HG03060 (cell line): ENCODE measurements around the gene MICOS13.

Source experiments
- ATAC-seq: cut with Tn5 transposase; IDR thresholded peaks from one replicate; pipeline ENCODE4 v1.9.1; 2021; ENCODE audit warnings: low read depth, moderate number of reproducible peaks; ENCODE audit not compliant: unreplicated experiment

The MICOS13 gene

DNA sequence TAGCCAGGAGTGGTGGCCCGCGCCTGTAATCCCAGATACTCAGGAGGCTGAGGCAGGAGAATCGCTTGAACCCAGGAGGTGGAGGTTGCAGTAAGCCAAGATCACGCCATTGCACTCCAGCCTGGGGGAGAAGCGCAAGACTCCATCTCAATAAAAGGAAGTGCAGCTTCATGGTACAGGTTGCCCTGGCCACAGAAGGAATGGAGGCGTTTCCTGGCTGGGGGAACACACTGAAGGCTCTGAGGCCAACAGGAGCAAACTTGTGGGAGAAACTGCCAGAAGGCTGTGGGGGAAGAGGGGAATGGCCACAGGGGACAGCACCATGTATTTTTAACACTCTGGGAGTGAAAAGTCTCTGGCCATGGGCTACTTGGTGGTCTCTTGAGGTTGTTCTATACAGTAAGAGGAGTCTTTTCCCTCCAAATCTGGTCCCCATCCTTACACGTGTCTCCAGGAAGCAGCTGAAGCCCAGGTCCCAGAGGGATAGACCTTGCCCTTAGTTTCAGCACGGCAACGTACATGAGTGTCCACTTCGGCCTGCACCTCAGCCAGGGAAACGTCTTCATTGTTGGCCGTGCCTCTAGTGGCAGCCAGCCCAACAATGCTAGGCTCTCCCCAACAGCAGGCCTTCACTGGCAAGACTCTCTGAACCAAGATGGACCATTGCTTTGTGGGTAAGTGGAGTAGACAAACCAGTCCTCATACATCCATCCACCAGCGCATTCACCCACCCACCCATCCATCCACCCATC lies 7.4 kb downstream of the MICOS13 start:
- no peak for ATAC-seq

DNA sequence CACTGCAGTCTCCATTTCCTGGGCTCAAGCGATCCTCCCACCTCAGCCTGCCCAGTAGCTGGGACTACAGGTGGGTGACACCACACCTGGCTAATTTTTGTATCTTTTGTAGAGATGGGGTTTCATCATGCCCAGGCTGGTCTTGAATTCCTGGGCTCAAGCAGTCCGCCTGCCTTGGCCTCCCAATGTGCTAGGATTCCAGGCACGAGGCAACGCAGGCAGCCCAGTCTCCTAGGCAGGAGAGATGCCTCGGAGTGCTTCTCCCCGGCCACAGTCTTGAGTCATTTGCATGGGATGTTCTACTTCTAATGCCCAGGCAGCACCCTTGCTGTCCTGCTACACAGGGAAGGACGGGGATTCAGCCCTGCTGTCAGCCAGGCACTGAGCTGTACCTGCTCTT lies 8.7 kb downstream of the MICOS13 start:
- no peak for ATAC-seq

DNA sequence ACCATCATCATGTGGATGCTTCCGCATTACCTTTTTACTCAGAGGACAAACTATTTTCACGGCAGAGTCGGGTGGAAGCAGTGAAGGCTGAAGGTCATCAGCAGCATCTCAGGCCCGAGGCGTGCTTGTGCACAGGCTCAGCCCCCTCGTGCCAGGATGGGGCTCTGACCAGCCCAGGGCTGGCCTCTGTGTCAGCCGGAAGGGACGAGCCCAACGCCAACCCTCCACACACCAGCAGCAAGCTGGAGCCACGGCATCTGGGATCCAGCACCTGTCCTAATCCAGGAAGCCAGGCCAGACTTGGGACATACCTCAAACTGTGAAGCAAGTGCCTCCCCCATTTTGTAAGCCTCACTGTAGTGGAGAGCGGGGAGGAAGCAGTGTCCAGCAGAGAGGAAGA lies 11.1 kb downstream of the MICOS13 start:
- ATAC-seq: no peak

DNA sequence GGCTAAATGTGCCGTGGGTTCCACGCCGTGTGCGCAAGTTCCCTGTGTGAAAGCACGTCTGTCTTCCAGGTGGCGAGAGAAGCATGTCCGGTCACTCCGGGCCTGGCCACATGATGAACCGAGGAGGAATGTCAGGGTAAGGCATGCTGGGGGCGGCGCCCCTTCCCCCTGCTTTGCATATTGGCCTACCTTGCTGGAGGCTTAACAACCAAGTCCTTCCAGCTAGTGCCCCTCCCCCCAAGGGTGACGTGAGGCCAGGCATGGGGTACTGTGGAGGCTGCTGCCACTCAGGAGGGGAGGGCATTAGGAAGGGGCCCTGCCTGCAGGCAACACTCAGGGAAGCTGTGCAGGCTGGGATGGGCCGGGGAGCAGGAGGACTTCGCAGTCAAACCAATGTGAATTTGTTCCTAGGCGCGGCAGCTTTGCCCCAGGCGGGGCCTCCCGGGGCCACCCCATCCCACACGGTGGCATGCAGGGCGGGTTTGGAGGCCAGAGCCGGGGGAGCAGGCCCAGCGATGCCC lies 12.5 kb downstream of the MICOS13 start:
- ATAC-seq: no peak

DNA sequence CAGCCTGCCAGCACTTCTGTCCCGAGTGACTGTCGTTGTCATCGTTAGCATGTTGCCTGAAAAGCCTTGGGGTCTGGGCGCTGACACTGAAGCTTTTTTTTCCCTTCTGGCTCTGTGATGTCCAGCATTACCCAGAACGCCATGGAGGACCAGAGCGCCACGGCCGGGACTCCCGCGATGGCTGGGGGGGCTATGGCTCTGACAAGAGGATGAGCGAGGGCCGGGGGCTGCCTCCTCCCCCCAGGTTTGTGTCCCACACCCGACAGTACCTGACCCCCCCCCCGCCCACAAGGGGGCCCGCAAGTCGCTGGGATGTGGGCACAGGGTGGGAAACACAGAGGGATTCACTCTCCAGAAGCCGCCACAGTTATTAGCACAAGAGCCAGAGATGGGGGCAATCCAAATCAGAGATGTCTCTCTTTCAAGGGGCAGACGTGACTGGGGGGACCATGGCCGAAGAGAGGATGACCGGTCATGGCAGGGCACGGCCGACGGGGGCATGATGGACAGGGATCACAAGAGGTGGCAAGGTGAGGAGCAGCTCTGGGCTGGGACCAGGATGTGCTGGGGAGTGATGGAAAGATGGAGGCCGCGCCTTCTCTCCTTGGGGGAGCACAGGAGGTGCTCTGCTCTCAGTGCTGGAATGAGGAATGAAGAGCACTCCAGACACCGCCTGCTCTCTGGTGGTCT lies 13.2 kb downstream of the MICOS13 start:
- ATAC-seq: no peak

DNA sequence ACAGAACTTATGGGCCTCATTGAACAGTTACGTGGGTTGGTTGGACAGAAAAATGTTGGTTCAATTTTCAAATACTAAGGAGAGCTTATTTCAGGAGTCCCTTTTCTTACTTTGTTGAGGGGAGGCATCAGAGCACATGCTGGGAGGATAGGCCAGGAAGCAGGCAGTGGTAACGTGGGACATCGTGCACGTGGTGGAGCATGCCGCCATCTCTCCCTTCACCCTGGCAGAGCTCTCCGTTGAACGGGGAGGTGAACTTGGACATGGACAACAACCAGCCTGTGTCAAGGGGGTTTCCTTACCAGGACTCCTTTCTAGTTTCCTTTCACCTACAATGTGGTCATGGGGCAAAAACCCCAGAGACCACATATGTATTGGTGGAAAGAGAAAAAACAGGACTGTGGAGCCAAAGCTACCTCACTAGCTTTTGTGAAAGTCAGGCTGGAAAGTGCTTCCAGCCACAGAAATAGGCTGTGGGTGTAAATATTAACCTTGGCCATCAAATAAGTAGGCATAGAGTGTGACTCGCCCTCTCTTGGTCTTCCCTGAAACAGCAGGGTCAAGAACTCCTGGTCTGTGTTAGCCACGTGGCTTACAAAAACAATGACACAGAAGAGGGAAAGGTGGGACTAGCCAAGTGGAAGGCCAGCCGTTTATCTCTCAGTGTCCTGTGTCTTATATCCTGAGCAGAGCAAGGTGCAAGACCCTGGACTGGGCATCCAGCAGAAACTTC lies 14.4 kb downstream of the MICOS13 start:
- no peak for ATAC-seq

DNA sequence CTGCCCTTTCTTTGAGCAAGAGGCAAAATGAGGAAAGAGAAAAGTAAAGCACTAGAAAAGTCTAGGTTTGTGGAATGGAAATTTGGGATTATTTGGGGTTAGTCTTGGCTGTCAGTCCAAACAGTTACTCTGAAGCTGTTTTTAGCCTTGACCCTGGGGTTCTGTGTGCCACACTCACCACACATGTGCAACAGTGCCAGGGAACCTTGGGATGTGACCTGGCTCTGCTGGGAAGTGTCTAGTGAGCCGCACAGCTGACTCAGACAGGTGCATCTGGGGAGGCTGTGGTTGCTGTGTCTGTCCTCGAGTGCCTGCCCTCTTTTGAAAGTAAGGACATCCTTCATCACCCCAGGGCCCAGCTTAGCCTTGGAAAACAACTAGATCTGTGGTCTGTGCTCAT lies 15.8 kb downstream of the MICOS13 start:
- ATAC-seq: no peak

DNA sequence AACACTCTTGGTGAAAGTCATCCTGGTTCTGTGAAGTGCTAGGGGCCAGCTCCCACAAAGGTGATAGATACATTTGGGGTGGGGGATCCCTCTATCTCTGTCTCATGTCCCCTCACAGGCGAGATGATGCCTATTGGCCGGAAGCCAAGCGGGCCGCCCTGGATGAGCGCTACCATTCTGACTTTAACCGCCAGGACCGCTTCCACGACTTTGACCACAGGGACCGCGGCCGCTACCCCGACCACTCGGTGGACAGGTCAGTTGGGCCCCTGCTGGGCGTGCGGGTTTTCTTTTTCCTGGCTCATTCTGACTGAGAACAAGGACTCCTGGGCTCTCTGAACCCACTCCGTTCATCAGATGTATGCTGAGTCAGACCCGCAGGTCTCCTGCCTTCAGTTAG lies 16.4 kb downstream of the MICOS13 start:
- ATAC-seq: no peak

DNA sequence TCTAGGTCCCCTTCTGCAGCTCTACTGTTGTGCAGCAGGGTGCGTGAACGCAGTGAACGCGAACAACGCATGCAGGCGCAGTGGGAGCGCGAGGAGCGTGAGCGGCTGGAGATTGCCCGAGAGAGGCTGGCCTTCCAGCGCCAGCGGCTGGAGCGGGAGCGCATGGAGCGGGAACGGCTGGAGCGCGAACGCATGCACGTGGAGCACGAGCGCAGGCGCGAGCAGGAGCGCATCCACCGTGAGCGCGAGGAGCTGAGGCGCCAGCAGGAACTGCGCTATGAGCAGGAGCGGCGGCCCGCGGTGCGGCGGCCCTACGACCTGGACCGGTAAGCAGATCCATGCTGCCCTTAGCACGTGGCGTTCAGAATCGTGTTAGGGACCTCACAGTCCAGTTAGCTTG lies 18.8 kb downstream of the MICOS13 start:
- ATAC-seq: no peak

DNA sequence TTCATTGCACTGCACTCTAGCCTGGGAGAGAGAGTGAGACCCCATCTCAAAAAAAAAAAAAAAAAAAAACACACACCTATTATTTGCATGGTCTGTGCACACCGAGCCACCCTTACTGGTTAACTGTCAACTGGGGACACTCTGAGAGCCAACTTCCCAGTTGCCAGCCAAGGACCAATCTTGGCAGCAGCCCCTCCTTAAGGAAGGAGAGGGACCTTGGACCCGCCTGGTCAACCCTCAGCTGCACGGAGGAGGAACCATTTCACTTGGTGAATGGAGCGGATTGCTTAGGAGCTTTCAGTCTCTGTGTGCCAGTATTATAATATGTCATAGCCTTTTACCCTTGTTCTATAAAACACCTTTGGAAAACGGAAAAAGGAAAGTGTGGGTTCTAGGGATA lies 24.9 kb downstream of the MICOS13 start:
- no peak for ATAC-seq

DNA sequence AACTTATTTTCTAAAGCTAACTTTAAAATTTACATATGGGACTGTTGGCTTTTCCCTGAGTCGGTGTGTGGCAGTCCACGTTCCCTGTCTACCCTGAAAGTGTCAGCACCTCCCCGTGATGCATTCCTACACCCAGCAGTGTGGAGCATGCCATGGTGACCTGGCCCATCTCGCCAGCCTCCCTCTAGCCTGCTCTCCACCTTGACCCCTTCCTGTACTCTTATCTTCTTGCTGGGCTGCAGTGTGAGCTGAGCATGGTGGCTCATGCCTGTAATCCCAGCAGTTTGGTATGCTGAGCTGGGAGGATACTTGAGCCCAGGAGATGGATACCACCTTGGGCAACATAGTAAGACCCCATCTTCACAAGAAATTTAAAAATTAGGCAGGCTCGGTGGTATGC lies 25.4 kb downstream of the MICOS13 start:
- ATAC-seq: no peak

DNA sequence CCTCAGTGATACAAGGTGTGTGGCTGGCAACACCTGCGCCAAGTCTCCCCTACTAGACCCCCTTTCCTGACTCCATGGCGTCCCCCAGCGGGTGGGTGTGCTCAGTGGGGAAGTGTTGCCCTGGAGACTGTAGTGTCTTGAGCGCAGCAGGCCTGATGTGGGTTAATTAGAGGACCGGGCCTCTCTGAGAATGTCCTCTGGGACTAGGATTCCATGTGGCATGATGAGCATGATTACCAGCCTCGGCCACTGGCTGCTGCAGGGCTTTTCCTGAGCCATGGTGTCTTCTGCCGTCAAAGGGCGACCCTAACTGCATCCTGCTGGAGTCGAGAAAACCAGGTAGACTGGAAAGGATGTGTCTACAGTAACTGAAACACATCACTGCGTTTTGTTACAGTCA lies 28.1 kb downstream of the MICOS13 start:
- no peak for ATAC-seq

DNA sequence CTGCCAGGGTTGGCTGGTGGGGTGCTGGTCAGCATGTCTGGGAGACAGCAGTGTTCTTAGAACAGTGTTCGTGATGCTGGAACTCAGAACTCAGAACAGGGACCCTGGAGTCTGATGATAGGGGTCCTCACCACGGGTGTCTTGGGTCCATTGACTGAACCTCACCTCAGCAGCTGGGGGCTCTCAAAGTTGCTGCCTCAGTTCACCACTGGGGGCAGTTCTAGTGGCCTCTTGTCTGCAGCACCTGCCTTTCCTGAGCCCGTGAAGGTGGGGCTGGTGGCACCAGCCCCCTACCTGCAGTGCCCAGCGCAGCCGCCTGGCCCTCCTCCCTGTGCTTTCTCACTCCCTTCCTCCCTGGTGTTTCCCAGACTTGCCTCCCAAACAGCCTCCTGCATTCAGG lies 29.0 kb downstream of the MICOS13 start:
- no peak for ATAC-seq

DNA sequence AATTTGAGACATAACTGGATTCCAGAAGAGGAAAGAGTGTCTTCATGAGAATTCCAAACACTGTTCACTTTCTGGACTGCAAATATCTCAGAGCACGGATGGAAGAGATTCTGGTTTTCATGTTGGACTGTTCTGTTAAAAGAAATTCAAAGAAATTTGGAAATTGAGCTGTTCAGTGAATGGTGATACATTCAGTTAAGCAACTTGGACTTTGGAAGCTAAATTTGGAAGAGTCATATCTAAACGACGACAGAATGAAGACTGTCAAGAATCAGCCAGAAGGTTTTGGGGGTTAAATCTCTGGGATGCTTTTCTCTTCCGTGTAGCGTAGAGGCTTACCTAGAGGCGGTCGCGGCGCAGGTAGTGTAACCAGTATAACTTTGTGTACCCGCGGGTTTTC lies 31.9 kb downstream of the MICOS13 start:
- no peak for ATAC-seq

DNA sequence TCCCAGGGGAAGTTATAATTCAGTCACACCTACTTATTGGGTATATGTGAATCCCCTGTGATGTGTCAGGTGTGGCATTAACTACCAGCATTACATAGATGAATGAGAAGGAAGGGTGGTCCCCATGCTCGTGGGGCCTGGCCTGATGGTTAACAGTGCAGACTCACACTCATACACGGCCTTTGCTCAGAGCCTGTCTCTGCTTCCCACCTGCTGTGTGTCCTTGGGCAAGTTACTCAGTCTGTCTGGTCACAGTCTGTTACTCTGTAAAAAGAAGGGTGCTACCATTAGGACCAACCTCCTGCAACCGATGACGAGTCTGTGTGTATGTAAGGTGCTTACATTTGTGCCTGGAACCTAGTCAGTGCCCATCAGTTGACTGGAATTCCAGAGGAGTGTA lies 33.6 kb downstream of the MICOS13 start:
- no peak for ATAC-seq

DNA sequence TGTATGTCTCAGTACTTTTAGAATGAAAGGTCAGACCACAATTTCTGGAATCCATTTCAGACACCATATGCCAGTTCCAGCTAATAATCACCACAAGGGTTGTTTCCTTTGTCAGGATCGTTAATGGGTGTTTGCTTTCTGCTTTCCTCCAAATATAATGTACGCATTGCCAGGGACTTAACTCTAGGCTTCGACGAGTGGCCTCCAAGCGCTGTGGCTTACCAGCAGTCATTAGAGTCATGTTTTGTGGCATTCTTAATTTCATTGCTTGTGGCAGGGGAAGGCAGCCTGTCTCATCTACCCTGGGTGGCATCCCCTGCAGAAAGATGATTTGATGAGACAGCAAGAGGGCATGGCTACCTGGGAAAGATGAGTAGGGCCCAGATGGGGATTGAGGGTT lies 34.9 kb downstream of the MICOS13 start:
- no peak for ATAC-seq

DNA sequence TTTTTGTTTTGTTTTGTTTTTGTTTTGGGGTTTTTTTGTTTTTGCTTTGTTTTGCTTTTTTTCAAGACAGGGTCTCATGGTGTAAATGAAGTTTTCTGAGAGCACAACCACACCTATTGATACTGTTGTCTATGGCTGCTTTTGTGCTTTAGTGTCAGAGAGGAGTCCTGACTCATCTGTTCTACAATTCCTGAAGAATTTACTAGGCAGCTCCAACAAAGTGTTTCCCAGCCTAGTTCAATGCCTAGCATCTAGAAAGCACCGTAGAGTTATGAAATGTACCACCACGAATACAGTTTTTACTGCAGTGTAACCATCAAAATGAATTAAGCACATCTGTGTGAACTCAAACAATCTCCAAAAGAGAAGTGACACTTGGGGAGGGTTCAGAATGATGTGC lies 36.3 kb downstream of the MICOS13 start:
- ATAC-seq: no peak

DNA sequence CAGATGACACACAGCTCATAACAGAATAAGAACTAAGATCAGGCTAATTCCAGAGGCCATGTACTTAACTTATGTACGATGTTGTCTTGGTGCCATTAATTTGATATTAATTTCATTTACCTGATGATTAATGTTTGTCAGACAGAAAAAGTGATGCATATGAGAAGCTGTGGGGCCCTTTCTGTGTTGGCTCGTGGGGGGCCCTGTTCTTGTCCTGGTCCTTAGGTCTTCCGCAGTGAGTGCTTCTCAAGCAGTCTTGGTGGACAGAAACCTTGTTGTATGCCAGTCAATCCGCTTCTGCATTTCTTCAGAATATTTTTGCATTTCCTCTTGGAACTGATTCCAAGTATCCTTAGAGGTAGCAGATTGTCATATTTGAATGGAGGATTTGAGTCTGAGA lies 37.3 kb downstream of the MICOS13 start:
- ATAC-seq: no peak

DNA sequence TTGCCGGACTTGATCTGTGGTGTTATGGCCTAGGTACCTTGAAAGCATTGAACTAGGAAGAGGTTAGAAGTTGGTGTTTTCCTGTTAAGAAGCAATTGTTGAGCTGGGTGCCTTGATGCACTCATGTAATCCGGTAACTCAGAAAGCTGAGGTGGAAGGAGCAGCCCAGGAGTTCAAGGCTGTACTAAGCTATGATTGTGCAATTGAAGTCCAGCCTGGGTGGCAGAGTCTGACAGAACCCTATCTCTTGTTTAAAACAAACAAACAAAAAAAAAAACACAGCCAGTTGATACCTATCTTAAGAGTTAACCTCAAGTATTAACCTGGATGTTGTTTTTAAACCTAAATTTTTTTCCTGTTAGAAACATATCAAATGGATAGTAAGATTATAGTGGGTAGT lies 38.1 kb downstream of the MICOS13 start:
- no peak for ATAC-seq

DNA sequence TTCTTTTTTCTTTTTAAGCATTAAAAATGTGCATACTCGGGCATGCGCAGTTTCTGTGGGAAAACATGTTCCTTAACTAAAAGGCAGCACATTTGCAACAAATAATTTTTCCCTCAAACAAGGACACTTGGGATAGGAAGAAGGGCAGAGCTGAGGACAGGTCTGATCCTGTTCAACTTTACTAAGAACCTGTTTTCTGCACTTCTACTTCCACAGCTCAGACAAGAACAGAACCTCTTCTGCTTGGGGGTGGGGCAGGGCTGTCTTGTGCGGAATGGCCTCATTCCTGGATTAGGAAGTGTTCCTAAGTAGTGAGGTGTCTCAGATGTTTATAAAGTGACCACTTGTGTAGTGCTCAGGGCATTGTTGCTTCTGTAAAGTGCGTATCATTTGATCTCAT lies 39.1 kb downstream of the MICOS13 start:
- ATAC-seq: no peak

DNA sequence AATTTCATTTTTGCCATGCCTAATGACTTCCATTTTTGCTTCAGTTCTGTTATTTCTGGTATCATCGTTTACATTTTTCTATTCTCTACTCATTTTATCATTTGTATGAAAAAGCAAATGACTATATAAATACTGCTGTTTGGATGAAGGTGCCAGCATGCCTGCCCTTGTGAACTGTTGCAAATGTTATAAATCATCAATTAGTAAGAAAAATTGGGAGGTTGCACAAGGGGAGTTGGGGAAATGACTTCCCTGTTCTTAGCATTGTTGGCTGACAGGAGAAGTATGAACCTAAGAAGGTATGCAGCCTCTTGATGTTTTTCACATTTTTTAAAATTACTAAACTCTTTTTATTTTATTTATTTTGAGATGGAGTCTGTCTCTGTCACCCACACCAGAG lies 42.3 kb downstream of the MICOS13 start:
- no peak for ATAC-seq

DNA sequence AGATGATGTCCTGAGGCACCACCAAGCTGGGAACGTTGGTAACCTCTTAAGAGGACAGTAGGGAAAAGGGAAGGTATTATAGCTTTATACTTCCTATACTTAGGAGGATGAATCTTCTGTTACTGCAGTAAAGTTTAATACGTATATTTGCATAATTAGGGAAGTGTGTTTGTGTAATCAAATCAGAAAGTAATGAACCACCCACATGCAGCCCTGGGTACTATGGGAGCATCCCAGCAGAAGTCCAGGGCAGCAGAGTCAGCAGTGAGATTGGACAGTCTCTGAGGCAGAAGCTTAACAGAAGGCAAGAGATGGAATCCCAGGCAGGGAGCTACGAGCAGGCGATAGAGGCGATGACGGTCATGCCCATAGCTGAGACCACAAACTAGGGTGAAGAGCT lies 44.9 kb downstream of the MICOS13 start:
- no peak for ATAC-seq
